Prostate gland (tissue), 2 donors: ENCODE measurements around the gene FXYD2.

Experiments
- CTCF ChIP-seq, 4 experiments: fragments of 200-600 bp in 2 of 4; fragments of 450-650 bp in 2 of 4; sonication (generic) in 2 of 4; IDR thresholded peaks; 1 replicate in 3 of 4; 2 replicates in 1 of 4; pipeline ENCODE4 v1.5.1; 2016 to 2019; ENCODE audit warnings: antibody characterized with exemption in 4 of 4, mild to moderate bottlenecking in 2 of 4, moderate library complexity in 2 of 4
- POLR2A ChIP-seq: fragments of 450-650 bp; IDR thresholded peaks from one replicate; pipeline ENCODE4 v1.6.1; 2016; ENCODE audit warnings: antibody characterized with exemption, mild to moderate bottlenecking

DNA sequence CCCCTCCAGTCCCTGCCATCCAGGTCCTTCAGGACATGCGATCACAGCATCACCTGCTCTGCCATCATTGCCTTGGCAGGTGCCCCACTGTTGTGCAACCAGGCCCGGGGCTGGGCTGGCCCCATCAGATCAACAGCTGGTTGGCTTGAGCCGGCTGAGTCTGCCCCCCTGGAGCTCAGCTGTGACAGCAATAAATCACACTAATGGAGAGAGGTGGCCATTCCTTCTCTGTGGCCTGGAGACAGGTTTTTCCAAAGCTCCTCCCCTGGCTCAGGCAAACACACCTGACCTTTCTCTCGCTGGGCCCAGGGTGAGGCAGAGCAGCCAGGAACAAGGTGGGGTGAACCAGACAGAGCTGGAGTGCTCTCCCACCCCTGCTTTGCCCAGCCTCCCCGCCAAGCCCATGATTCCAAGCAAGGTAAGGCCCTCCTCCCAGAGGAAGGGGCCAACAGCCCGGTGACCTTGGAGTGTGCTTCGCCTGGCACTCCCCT lies 8.9 kb upstream of the FXYD2 start:
- TF ChIP-seq POLR2A = no peak
- TF ChIP-seq CTCF (IDR thresholded peaks at IDR 0.05) = no peak
